PC-9 (cell line): ENCODE measurements around the gene DHX8. TPM values are rescaled to one million over a fixed set of nuclear protein-coding genes. Genes with fewer than 3 reads are reported as not detected.

Experiments
- BruUV-seq: library from RNA; stranded (reverse); fragments of 400-500 nt; replicated peaks from 2 replicates; lab custom pipeline; 2021; lab: Mats Ljungman, UMichigan
- CTCF ChIA-PET: fragments of 300-600 bp; sonication (Branson Sonifier 250); formaldehyde crosslinking; loops from one replicate; lab custom pipeline; 2022; ENCODE audit warnings: antibody characterized with exemption; lab: Charles Lee
- POLR2A ChIA-PET: fragments of 300-600 bp; sonication (Branson Sonifier 250); formaldehyde crosslinking; loops from one replicate; lab custom pipeline; 2022; ENCODE audit warnings: antibody characterized with exemption; ENCODE audit not compliant: unreplicated experiment; lab: Charles Lee
- DNase-seq, 2 experiments: peaks; one replicate each; pipeline versions ENCODE4 v3.0.0 to v3.0.0-alpha.2; 2015 to 2022; ENCODE audit warnings: mixed read lengths in 1 of 2
- H2AFZ ChIP-seq: fragments of 200-600 bp; sonication (generic); 2 replicates; pipeline ENCODE4 v1.8.1; 2017; ENCODE audit warnings: antibody characterized with exemption
- H3F3A ChIP-seq: fragments of 200-600 bp; sonication (generic); 2 replicates; pipeline ENCODE4 v1.8.1; 2017; ENCODE audit warnings: antibody characterized with exemption, mild to moderate bottlenecking, low read depth; ENCODE audit not compliant: insufficient read depth
- H3K27ac ChIP-seq: fragments of 200-600 bp; sonication (generic); 2 replicates; pipeline ENCODE4 v1.6.1; 2016; ENCODE audit warnings: mixed run types
- H3K27me3 ChIP-seq: fragments of 200-600 bp; sonication (generic); 2 replicates; pipeline ENCODE4 v1.6.1; 2016; ENCODE audit warnings: low read depth, mixed run types; ENCODE audit not compliant: insufficient read depth
- H3K36me3 ChIP-seq: fragments of 200-600 bp; sonication (generic); 2 replicates; pipeline ENCODE4 v1.6.1; 2016; ENCODE audit warnings: low read depth, mixed run types
- H3K4me1 ChIP-seq: fragments of 200-600 bp; sonication (generic); replicated peaks from 2 replicates; pipeline ENCODE4 v1.6.1; 2016; ENCODE audit warnings: mixed run types; ENCODE audit not compliant: insufficient read depth
- H3K4me2 ChIP-seq: fragments of 200-600 bp; sonication (generic); 2 replicates; pipeline ENCODE4 v1.6.1; 2017; ENCODE audit warnings: mixed run types
- H3K4me3 ChIP-seq: fragments of 200-600 bp; sonication (generic); 2 replicates; pipeline ENCODE4 v1.6.1; 2016; ENCODE audit warnings: mixed run types
- H3K79me2 ChIP-seq: fragments of 200-600 bp; sonication (generic); 2 replicates; pipeline ENCODE4 v1.6.1; 2017; ENCODE audit warnings: low read depth, mixed run types
- H3K9me2 ChIP-seq: fragments of 200-600 bp; sonication (generic); 2 replicates; pipeline ENCODE4 v1.8.1; 2017; ENCODE audit warnings: mild to moderate bottlenecking; ENCODE audit not compliant: insufficient read depth
- H3K9me3 ChIP-seq: fragments of 200-600 bp; sonication (generic); 2 replicates; pipeline ENCODE4 v1.8.1; 2016; ENCODE audit warnings: low read depth; ENCODE audit not compliant: insufficient read depth
- H4K20me1 ChIP-seq: fragments of 200-600 bp; sonication (generic); 2 replicates; pipeline ENCODE4 v1.8.1; 2017; ENCODE audit not compliant: insufficient read depth
- EZH2 ChIP-seq: fragments of 200-600 bp; sonication (generic); IDR thresholded peaks from 2 replicates; pipeline ENCODE4 v1.8.0; 2017; ENCODE audit warnings: antibody characterized with exemption, low read depth
- intact Hi-C: fragments of 100-400 bp; cut with micrococcal nuclease; formaldehyde crosslinking; loops from one replicate; pipeline ENCODE4 v1.10.0; 2022; ENCODE audit not compliant: unreplicated experiment
- total RNA-seq: library from RNA; stranded (reverse); gene quantifications from 2 replicates; pipeline ENCODE4 v1.2.3, GENCODE V29; 2021
- TF ChIP-seq, protein P1 (sequence below): fragments of 200-600 bp; sonication (generic); conservative IDR thresholded peaks from 2 replicates; pipeline ENCODE4 v1.6.1; 2017; ENCODE audit warnings: mixed run types, antibody characterized with exemption, mild to moderate bottlenecking, moderate library complexity

DHX8 gene
- total RNA-seq, 1 experiment from 2014 or later = 55.4 TPM

DNA sequence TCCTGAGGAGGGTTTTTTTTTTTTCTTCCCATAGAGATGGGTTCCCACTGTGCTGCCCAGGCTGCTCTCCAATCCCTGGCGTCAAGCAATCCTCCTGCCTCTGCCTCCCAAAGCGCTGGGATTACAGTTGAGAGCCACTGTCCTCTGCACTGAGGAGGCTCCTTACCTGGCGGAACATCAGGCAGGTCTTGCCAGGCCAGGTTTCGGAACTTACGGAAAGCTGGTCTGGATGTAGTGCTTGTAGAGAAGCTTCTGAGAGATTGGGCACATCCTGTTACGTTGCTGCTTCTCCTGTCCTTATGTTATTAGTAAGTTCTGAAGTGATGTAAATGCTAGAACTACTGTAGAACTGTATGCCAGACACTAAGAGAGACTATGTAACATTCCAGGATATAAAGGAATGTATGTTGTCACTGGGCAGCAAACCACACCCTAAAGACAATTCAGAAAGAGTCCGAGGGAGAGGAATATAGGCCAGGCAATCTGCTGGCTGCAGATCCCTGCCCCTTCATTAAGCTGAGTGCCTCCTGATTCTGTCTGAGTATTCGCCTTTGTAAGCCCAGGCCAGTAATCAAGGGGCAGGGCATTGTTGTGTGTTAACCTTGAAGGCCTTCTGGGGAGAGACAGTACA is 41.3 kb downstream of the DHX8 start:
- peak overlapping the region; percentile 10; the same call in 1 of the 2 replicates for H3K27ac ChIP-seq
- CTCF ChIA-PET = interaction anchor here (0.6 kb wide), 1 partner anchor 144 kb away, joined by 3 read pairs; no protein-coding TSS in a partner anchor

DNA sequence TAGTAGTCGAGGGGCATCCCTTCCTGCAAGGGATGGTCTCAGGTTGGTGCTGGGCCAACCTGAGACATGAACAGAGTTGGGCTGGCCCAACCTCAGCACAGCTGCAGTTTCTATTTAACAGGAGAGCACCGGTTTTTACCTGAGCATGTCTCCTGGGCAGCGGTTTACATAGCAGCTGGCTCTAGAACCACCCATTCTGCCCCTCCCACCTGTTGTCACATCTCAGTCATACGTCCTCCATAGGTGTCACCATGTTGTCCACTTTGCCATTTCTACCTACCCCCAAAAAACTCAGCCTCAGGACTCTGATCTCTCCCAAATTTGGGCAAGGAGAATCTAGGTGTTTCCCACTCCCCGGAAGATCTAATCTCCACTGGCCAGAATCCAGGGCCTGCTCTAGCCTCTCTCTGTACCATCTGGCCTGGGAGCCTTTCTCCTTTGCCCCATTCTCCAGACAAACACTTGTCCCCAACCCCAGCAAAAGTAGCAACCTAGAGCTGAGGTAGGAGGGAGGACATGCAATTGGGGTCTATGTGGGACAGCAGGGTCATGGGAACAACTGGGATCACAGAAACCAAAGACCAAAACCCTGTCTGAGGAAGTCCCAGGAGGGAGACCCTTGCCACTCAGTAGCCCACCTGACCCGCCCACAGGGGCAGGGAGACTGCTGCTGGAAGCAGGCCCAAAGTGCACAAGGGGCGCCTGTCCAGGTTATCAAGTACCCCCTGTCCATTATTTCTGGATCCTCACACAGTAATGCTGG is 43.3 kb downstream of the DHX8 start:
- no peaks in the 10 kb centered on the region for H3K9me3 ChIP-seq
- BruUV-seq = no TSS peak
- H3K4me1 ChIP-seq = peaks cover 26% of the 10 kb centered on the region
- DNase-seq = no peak
- no peak overlapping the region for H3K4me2 ChIP-seq
- H3K36me3 ChIP-seq = peaks cover 14% of the 10 kb centered on the region; the same call in 1 of the 2 replicates
- peaks cover 34% of the 10 kb centered on the region; the same call in 1 of the 2 replicates for H3F3A ChIP-seq
- H3K9me2 ChIP-seq = no peaks in the 10 kb centered on the region
- no peaks in the 10 kb centered on the region for H3K27me3 ChIP-seq
- peaks cover 8% of the 10 kb centered on the region for H4K20me1 ChIP-seq
- no peak overlapping the region for H3K27ac ChIP-seq
- no peak overlapping the region for H3K4me3 ChIP-seq
- no peak overlapping the region for H2AFZ ChIP-seq
- POLR2A ChIA-PET = interaction anchor here (0.6 kb wide), 1 partner anchor 17 kb away, joined by 4 read pairs; no protein-coding TSS in a partner anchor
- intact Hi-C loops = no loop called here
- TF ChIP-seq, protein P1, sequence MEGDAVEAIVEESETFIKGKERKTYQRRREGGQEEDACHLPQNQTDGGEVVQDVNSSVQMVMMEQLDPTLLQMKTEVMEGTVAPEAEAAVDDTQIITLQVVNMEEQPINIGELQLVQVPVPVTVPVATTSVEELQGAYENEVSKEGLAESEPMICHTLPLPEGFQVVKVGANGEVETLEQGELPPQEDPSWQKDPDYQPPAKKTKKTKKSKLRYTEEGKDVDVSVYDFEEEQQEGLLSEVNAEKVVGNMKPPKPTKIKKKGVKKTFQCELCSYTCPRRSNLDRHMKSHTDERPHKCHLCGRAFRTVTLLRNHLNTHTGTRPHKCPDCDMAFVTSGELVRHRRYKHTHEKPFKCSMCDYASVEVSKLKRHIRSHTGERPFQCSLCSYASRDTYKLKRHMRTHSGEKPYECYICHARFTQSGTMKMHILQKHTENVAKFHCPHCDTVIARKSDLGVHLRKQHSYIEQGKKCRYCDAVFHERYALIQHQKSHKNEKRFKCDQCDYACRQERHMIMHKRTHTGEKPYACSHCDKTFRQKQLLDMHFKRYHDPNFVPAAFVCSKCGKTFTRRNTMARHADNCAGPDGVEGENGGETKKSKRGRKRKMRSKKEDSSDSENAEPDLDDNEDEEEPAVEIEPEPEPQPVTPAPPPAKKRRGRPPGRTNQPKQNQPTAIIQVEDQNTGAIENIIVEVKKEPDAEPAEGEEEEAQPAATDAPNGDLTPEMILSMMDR = no peak
- TF ChIP-seq EZH2 = no peak
- no peaks in the 10 kb centered on the region for H3K79me2 ChIP-seq
- CTCF ChIA-PET = no interaction called here

More for the DNA sequence above, 41.3 kb downstream of the DHX8 start:
- intact Hi-C loops = loop anchor here (5.0 kb wide), 2 partner anchors 167 to 237 kb away; no protein-coding TSS in a partner anchor
- no peaks in the 10 kb centered on the region for H3K79me2 ChIP-seq
- peaks cover 13% of the 10 kb centered on the region for H4K20me1 ChIP-seq
- H2AFZ ChIP-seq = no peak overlapping the region
- peaks cover 6% of the 10 kb centered on the region for H3K4me1 ChIP-seq
- TF ChIP-seq EZH2 = no peak
- TF ChIP-seq, protein P1 = no peak
- POLR2A ChIA-PET = interaction anchor here (0.6 kb wide), 1 partner anchor 115 kb away, joined by 4 read pairs; no protein-coding TSS in a partner anchor
- no peak for DNase-seq
- no peaks in the 10 kb centered on the region for H3K9me2 ChIP-seq
- H3K4me3 ChIP-seq = no peak overlapping the region
- H3K27me3 ChIP-seq = no peaks in the 10 kb centered on the region
- no peak overlapping the region for H3K4me2 ChIP-seq
- H3F3A ChIP-seq = peaks cover 31% of the 10 kb centered on the region; the same call in 1 of the 2 replicates
- no TSS peak for BruUV-seq
- H3K36me3 ChIP-seq = 0 out of 2 replicates have a peak, but pooled peaks cover 23% of the 10 kb centered on the region
- H3K9me3 ChIP-seq = no peaks in the 10 kb centered on the region

DNA sequence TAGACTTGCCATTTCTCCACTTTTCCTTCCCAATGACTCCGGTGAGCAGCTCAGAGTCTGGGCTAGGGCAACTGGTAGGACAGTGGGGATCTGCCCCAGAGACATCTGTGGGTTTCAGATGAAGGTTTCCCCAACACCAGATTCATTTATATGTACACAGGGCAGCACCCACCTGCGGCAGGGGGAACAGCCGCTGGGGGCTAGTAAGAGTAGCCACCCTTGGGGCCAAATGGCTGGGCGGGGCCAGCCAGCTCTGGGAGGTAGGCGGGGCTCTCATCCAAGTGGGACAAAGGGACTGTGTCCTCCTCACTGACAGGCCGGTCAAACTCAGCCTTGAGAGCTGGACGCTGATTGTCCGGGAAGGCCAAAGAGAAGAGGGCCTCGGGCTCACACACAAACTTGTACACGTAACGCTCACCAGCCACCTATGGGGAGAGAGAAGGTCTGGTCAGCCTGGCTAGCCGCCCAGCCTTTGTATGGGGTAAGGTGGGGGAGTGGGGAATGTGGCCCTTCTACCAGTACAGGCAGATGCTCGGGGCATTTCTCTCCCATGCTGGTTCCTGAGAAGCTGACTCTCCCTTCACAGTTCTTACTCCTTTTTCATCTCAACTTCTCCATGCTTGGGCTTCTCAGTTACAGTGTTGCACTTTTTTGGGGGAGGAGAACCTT is 44.7 kb downstream of the DHX8 start:
- Histone ChIP-seq H3K79me2 (no peaks in the 10 kb centered on the region), H3F3A (peaks cover 37% of the 10 kb centered on the region; the same call in 1 of the 2 replicates), H3K4me2 (no peak overlapping the region), H3K4me3 (no peak overlapping the region), H3K27ac (no peak overlapping the region), H2AFZ (no peak overlapping the region), H3K9me2 (no peaks in the 10 kb centered on the region), H3K36me3 (peaks cover 13% of the 10 kb centered on the region; the same call in 1 of the 2 replicates), H3K27me3 (no peaks in the 10 kb centered on the region), H4K20me1 (peaks cover 5% of the 10 kb centered on the region), H3K4me1 (peaks cover 29% of the 10 kb centered on the region), H3K9me3 (no peaks in the 10 kb centered on the region)
- TF ChIP-seq, protein P1 = no peak
- TF ChIP-seq EZH2 = no peak
- ChIA-PET CTCF (no interaction called here), POLR2A (no interaction called here)
- intact Hi-C loops = no loop called here
- BruUV-seq = no TSS peak
- DNase-seq = peak in 1 of 2 experiments; percentile 40
